ENCODE measurements around the gene SNRPE.
A peak's percentile ranks its signal among the peaks of the same experiment; 100 is the strongest.
"Not testable (repeated sequence)": the region's sequence is repeated elsewhere in the genome, so short reads cannot be mapped to it uniquely, and the experiment has no call there.

The SNRPE gene

DNA sequence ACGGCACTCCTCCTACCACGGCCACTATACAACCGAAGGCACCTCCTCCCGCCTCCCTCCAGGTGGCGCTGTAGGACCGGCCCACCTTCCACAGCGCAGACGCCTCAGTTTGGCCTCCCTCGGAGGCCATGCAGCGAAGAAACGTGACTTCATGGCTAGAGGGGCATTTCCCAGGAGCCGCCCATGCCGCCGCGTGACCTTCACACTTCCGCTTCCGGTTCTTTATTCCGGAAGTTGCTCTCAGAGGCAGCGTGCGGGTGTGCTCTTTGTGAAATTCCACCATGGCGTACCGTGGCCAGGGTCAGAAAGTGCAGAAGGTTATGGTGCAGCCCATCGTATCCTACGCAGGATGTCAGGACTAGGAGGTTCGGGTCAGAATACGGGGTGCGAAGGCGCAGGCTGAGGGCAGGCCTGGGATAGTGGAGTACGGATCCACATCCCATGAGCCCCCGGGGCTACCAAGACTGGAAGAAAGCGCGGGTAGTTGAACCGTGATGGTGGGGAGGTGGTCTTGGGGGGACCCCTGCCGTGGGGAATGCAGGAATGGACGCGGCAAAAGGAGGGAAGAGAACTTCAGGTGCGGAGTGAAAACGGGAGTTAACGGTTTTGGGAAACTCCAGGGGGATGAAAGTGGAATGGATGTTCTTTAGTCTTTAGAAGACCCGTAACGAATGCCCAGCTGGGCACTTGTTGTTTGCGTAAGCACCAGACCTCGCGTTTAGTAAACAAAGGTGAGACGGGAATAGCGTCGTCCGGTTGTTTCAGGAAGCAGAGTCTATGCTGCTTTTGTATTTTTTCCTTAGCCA lies at the start of gene SNRPE:
Gene SNRPE (plus strand): TSS at position 221 of the 806 bp plus-strand sequence. CDS start 61 bp downstream, at position 282.
- DNase-seq (ENCODE audit: low spot score) = peak; percentile 92

DNA sequence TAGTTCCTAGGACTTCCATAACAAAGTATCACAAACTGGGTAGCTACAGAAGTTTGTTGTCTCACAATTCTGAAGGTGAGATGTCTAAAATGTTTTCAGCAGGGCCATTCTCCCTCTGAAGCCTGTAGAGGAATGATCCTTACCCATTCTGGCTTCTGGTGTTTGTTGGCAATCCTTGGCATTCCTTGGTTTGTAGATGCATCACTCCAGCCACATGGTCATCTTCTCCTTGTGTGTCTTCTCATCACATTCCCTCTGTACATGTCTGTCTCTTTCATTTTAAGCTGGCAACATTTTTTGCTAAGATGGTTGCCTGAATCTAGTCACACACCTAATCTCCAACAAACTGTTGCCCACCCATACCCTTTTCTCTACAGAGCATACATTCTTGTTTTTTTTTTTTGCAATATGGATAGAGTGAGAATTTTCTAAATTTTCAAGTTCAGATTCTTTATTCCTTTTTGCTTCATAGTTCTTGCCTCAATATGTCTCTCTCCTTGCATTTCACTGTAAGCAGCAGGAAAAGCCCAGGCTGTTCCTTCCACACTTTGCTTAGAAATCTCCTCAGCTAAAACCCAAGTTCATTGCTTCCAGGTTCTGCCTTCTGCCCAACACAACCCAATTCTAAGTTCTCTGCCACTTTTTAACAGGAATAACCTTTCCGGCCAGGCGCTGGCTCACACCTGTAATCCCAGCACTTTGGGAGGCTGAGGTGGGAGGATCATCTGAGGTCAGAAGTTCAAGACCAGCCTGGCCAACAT lies 47.6 kb upstream of the SNRPE start:
- DNase-seq (ENCODE audit: low spot score) = no peak

DNA sequence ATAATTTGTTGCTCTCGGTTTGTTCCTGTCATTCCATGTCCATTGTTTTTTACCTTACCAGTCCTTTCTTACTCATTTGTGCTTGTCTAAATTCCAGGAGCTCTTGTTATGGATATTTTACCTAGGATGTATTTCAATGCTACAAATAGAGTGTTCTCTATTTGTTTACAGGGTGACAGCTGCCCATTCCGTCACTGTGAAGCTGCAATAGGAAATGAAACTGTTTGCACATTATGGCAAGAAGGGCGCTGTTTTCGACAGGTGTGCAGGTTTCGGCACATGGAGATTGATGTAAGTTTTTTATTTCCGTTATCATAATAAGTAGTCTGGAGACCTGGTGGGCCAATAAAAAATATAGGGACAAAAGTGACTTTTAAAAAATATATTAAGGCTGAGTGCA lies 43.0 kb upstream of the SNRPE start:
- no peak for DNase-seq (ENCODE audit: low spot score)

DNA sequence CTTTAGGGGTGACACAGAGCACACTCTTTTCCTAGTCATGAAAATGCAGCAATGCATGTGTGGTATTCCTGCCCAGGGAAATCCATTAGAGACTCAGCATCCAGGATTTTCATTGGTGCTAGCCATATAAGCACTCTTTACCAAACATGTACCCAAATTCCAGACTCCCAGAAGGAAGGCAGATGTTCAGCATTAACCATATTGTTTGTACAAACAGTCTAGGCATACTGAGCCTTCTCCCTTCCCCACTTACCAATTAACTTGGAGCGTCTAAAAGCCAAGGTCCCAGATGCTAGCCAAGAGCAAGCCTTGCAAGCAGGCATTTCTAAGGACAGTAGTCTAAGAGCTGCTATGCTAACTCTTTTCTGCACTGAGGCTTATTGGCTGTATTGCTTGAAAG lies 38.1 kb upstream of the SNRPE start:
- no peak for DNase-seq (ENCODE audit: low spot score)

DNA sequence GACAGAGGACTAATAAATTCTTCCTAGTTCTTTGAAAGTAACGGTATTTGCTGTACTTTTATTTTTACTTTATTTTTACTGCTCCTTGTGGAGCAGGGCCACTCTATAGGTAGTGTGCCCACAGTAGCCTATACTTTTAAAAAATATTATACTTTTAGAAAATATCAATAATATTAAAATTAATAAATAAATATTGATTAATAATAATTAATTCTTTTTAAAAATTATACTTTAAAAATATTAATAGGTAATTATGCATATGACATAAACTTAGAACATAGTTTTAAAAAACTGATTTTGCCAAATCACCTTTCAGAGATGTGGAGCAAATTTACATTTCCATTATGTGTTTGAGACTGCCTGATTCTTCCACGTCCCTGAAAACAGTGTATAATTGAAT lies 35.2 kb upstream of the SNRPE start:
- DNase-seq (ENCODE audit: low spot score) = no peak

DNA sequence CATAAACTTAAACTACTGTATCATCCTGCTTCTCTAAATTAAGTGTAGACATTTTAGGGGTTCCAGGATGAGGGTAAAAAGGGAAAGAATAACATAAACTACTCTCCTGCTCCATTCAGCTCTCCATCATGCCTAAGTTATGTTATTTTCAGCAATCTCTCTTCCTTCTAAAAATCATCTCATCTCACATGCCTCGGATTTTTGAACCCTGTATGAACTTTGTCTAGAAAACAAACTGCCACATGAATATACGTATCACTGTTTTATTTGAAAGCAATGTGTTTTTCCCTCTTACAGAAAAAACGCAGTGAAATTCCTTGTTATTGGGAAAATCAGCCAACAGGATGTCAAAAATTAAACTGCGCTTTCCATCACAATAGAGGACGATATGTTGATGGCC lies 33.4 kb upstream of the SNRPE start:
- no peak for DNase-seq (ENCODE audit: low spot score)

DNA sequence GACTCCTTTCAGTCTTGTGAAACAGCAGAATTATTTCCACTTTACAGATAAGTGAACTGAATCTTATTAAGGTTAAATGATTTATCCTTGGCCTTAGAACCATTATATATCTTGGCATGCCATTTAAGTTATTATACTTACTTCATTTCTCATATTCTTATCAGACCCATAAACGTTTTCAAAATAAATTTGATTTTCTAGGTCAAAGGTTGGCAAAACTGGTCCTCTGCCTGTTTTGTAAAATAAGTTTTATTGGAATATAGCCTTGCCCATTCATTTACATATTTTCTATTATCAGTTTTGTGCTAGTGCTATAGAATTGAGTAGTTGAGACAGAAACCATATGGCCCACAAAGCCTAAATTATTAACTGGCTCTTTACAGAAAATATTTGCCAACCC lies 32.9 kb upstream of the SNRPE start:
- DNase-seq (ENCODE audit: low spot score) = no peak

DNA sequence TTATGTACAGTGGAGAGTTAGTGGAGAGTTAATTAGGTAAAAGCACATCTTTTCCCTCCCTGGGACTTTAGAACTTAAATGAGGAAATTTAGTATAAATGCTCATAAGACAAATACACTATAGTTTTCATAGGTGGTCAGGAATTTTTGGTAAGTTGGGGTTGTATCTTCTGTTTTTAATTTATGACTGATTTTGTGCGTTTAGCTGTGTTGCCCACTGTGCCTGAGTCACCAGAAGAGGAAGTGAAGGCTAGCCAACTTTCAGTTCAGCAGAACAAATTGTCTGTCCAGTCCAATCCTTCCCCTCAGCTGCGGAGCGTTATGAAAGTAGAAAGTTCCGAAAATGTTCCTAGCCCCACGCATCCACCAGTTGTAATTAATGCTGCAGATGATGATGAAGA lies 32.2 kb upstream of the SNRPE start:
- DNase-seq (ENCODE audit: low spot score) = not testable (repeated sequence)

DNA sequence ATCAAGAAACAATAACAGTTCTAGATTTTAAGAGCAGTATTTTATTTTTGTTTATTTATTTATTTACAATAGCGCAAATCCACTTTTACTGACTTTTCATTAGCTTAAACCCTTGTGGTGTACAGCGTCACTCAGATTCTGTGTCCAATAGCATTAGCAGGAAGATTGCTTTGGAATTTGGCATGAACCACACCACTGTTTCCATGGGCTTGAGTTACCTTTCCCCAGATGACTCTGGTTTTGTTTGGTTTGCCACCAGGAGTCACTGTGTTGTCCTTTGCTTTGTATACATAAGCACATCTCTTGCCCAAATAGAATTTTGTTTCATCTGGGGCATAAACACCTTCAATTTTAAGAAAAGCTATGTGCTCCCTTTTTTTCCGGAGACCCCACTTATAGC lies 25.9 kb upstream of the SNRPE start:
- no peak for DNase-seq (ENCODE audit: low spot score)

DNA sequence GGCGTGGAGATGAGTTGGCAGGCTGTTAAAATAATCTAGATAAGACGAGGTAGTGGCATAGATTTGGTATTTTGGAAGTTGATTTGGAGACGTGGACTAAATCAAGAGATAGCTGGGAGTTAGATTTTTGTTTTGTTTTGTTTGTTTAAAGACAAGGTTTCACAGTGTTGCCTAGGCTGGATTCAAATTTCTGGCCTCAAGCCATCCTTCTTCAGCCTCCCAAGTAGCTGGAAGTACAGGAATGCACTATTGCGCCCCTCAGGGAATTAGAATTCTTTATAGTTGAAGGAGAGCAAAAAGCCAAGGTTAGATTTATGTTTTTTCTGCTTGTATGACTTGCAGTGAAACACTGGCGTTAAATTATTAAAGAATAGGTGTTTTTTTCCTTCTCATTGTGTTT lies 22.3 kb upstream of the SNRPE start:
- DNase-seq (ENCODE audit: low spot score) = no peak

DNA sequence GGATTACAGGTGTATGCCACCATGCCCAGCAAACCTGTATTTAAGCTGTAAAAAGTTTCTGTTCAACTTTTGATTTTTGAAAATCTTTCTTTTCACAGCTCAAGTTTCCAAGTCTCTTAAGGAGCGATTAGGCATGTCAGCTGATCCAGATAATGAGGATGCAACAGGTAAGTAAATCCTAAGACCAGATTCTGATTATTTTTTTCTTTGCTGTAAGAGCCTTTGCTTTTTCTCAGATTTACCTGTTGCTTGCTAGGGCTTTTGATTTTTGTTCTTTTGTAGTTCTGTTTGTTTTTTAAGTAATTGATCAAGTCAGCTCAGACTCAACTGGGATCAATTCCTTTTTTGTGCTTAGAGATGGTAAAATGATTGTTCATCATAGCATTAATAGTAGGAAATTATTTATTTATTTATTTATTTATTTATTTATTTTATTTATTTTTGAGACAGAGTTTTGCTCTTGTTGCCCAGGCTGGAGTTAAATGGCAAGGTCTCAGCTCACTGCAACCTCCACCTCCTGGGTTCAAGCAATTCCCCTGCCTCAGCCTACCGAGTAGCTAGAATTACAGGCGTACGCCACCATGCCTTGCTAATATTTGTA lies 21.1 kb upstream of the SNRPE start:
- DNase-seq (ENCODE audit: low spot score) = no peak

DNA sequence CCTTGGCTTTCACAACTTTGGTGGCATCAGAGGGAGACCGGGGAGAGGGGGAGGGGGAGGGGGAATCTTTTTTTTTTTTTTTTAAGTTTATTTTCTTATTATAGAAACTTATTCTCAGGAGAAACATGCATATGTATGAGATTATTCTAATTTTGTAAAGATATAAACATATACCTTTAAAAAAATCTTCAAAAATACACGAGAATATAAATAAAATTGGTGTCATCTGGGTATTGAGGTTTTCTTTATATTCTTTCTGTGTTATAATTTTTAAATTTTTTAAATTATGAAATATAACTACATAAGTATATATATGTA lies 18.9 kb upstream of the SNRPE start:
- DNase-seq (ENCODE audit: low spot score) = no peak

DNA sequence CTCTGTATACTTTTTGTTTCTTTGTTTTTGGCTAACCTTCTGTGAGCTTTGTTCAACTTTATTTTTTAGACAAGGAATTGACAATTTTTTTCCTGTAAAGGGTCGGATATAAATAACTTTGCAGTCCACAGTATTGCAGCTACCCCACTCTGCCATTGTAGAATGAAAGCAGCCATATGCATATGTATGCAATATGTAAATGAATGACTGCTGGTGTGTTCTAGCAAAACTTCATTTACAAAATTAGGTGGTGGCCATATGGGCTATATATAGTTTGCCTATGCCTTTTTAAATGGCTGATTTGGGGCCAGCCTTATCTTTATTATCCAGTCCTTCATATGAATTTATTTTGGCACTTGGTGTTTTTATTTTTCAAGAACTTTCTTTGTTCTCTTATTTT lies 18.0 kb upstream of the SNRPE start:
- no peak for DNase-seq (ENCODE audit: low spot score)

DNA sequence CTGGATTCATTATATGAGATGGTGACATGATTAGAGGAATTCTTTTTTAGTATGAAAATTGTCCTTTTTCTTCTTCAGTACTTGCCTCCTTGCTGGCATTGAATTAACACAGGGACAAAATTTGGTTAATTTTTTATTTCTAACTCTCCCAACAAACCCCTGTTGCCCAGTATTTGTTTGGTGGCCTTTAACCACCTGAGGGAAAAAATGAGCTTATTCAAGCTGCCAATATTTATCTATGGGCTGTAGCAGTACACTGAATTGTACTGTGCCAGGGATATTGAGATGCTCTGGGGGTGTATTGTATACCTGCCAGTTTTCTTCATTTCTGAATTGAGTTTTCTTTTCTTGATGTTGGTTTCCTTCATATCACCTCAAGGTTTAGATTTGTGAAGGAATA lies 8.3 kb upstream of the SNRPE start:
- not testable (repeated sequence) for DNase-seq (ENCODE audit: low spot score)

DNA sequence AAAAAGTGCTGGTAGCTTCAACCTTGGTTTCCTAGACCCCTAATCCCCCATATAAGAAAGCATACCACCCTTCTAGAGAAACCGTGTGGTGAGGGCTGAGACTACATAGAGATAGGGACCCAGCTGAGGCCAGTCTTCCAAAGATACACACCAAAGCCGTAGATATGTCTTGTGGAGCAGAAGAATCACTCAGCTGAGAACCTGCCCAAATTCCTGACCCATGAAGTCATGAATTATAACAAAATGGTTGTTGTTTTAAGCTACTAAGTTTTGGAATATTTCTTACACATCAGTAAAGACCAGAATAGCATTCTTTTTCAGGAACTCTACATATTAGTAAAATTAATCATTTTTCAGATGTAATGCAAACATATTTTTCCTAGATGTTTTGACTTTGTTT lies 3.3 kb upstream of the SNRPE start:
- DNase-seq (ENCODE audit: low spot score) = no peak

DNA sequence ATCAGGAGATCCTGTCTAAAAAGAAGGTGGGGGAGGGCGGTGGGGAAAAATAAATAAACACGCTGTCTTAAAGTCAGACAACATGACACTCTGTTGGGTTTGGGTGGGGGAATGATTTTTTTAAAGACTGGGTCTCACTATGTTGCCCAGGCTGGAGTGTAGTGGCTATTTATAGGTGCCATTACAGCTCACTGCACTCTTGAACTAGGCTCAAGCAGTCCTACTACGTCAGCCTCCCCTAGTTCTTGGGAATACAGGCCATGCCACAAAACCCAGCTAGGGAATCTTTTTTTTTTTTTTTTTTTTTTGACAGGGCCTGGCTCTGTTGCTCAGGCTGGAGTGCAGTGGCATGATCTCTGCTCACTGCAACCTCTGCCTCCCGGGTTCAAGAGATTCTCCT lies 2.4 kb upstream of the SNRPE start:
- no peak for DNase-seq (ENCODE audit: low spot score)

DNA sequence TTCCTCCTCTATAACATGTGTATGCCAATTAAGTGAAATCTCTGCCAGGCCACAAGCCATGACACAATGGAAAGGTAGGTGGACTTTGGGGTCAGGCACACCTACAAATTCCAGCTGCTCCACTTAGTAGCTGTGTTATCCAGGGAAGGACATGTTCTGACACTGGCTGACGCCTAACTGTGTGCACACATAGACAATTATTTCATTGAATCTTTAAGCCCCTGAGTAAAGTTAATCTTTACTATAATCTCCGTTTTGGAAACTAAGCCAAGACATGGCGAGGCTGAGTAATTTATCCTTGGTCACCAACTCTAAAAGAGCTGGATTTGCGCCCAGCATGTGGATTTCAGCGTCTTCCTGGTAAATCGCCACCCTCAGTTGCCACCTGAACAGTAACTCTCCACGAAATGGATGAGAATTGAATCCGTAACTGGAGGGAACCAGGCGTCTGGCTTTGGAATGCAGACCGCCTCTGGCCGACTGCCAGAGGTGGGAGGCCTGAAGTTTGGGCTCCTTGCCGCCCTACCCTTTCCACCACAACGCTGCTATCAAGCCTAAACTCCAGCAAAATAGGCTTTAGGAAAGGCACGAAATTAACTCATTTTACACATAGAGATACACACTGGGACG lies 888 bp upstream of the SNRPE start:
- no peak for DNase-seq (ENCODE audit: low spot score)

DNA sequence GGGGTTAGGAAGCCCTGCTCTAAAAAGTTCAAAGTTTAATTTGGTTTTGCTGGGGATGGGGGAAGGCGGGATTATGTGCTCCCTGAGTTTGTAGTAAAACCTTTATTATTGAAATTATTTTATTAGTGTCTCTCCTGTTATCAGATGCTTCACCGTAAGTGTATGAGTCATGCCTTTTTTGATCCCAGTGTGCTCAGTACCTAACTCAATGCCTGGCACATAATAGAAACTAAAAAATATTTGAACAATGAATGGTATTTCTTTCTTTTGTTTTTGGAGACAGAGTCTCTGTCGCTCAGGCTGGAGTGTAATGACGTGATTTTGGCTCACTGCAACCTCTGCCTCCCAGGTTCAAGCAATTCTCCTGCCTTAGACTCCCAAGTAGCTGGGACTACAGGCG lies 6.4 kb downstream of the SNRPE start:
- DNase-seq (ENCODE audit: low spot score) = no peak

DNA sequence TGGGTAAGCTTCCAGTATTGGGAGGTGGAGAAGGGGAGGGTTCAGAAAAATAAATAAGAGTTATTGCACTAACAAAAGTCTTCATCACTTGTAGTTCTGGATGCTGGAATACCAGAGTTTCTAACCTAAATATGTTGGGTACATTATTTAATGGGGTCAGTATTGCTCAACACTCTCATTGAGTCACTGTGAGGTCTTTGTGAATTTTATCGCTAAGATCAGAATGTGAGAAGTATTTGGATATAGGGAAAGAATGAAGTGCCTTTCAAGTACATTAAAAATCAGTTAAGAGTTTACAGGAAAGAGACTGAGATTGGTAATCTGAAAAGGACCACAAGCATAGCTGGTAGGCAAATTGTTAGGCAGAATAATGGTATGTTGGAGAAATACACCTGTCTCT lies 8.8 kb downstream of the SNRPE start:
- DNase-seq (ENCODE audit: low spot score) = no peak

DNA sequence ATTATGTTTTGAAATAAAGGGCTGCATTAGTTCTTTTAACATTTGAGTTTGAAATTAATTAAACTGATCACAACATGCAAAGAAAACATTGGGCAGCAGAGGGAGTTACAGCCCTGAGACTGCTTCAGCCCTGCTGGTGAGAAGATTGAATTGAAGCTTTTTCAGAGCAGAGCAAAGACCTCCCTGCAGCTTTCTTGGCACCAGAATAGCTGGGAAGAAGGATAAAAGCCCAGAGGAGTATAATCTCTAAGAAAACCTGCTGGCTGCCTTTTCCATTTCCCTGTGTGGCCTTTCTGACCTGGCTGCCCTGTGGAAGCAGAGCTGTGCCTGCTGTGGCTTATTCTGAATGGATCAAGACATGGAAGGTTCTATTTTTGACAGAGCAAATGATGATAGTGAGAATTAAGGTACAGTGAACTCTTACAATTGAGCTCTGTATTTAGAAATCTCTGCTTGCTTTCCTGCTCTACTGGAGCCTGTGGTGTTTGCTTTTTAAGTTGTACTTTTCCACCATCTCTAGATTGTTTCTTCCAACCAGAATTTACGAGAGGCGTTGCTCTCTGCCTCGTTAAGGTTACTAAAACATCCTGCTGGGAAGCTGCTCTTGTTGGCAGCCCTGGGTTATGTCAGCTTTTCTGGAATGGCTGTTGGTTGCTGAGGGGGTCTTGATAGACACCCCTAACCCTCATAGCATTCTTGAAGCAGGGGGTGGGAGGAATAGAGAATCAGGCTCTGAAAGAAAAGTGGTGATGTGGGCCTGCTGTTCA lies 9.9 kb downstream of the SNRPE start:
- DNase-seq (ENCODE audit: low spot score) = peak; percentile 81

DNA sequence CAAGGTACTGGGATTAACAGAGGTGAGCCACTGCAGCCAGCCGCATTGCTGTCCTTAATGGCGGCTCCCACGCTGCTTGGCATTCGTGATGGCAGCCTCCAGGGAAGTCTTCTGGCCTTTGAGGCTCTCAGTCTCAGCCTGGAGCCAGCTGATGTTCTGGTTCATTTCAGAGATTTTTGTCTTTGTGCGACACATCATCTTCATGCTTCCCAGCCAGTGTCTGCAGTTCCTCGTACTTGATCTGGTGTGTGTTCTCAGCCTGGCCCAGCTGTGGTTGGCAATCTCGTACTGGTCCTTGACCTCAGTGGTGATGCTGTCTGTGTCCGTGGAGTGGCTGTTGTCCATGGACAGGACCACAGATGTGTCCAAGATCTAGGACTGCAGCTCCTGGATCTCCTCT lies 11.7 kb downstream of the SNRPE start:
- DNase-seq (ENCODE audit: low spot score) = no peak

DNA sequence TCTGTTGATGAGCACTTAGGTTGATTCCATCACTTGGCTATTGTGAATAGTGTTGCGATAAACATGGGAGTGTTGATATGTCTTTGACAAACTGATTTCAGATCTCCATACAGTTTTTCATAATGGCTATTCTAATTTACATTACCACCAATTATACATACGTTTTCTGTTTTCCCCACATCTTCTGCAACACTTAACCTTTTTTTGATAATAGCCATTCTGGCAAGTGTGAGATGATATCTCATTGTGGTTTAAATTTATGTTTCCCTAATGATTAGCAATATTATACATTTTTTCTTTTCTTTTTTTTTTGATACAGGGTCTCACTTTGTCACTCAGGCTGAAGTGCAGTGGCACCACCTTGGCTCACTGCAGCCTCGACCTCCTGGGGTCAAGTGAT lies 17.0 kb downstream of the SNRPE start:
- DNase-seq (ENCODE audit: low spot score) = no peak
